SU-DHL-6 (cell line): Measurements from ENCODE around the gene THSD7B.

Experiments
- CTCF ChIP-seq: fragments of 200-600 bp; sonication (generic); IDR thresholded peaks from one replicate; pipeline ENCODE4 v1.5.1; 2017; ENCODE audit warnings: antibody characterized with exemption, mild to moderate bottlenecking, low read length, moderate library complexity; ENCODE audit not compliant: insufficient read depth, poor library complexity, severe bottlenecking
- EZH2phosphoT487 ChIP-seq: fragments of 200-600 bp; sonication (generic), shearing (Covaris generic); conservative IDR thresholded peaks from 2 replicates; pipeline ENCODE4 v1.6.1; 2018; ENCODE audit warnings: mild to moderate bottlenecking, antibody characterized with exemption, low read length, moderate library complexity, mixed read lengths

DNA sequence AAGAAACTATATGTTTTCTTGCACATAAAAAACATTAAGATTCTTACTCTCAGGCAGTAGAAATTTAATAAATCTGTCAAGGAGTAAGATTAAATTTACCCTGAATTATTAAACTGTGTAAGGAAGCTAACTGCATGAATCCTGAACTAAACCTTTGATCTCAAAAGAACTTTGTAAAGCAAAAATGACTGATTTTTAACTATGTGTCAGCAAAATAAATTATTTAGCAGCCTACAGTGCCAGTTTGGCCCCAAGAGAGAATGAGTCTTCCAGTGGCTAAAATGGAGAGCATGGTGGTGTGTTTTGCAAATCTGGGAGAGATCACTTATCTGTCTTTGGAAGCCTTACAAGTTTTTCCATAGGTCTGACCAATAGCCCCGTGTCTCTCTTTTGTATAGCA lies 190.7 kb downstream of the THSD7B start:
- TF ChIP-seq CTCF (no peak), EZH2phosphoT487 (no peak)
